ENCODE measurements around the gene HUS1.

DNA sequence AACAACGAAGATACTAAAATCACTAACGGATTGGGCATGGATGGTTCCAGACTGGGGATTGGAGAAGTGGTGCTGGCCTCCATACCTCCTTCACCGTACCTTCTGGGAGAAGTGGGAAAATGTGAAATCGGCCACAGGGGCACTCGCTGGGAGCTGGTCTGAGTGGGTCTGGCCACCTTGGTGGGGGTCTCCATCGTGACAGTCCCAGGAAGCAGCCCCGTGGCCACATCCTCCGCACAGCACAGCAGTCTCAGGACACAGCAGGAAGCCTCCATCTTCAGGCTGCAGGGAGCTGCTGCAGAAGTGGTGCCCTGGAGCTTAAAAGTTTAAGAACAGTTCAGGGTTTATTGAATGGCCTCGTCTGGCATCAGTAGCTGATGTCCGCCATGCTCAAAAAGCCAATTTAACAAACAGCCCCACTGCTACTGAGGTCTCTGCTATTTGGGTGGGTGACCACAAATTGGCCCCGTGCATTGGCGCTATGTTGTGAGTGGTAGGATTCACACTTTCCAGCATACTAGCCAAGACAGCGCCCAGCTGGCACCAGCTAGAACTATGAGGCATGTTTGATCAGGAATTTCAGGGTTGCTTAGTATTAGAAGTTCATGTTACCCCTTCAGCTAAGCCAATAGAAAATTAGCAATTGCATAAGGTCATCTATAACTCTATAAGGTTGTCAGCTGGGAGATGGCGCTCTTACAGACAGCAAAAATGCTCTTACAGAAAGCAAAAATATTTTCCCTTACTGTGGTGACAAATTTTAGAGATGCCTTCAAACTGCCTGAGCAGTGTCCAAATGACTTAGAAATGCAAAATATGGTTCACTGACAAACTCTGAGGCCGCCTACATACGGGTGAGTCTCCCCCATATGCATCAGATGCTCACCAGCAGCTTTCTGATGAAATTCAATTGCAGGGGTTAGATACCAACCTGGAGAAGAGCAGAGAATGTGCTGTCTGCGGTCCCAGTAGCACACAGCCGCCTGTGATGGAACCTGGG is 48.1 kb downstream of the HUS1 start:
- TF ChIP-seq CTCF (tag by site-specific recombination; IDR thresholded peaks at IDR 0.05), result no peak
- no peak for TF ChIP-seq ZBTB11 (tag by site-specific recombination; conservative IDR thresholded peaks at IDR 0.05; ENCODE audit: low read depth)
- TF ChIP-seq ZBTB7A (tag by site-specific recombination; IDR thresholded peaks at IDR 0.05; ENCODE audit: low read depth), result no peak
- no peak for TF ChIP-seq ZNF664 (tag by site-specific recombination; IDR thresholded peaks at IDR 0.05)
- TF ChIP-seq ZNF121 (tag by site-specific recombination; IDR thresholded peaks at IDR 0.05), result no peak
- no peak for TF ChIP-seq ZNF518A (tag by site-specific recombination; conservative IDR thresholded peaks at IDR 0.05; ENCODE audit: low read depth)
- no peak for TF ChIP-seq EGR2 (tag by site-specific recombination; IDR thresholded peaks at IDR 0.05; ENCODE audit: low read depth)
- no peak for TF ChIP-seq ZNF596 (tag by site-specific recombination; IDR thresholded peaks at IDR 0.05)
- no peak for TF ChIP-seq ZNF830 (tag by site-specific recombination; IDR thresholded peaks at IDR 0.05; ENCODE audit: low read depth)
- no peak for TF ChIP-seq BCL11A (tag by site-specific recombination; IDR thresholded peaks at IDR 0.05; ENCODE audit: low read depth)
- TF ChIP-seq ATF2 (tag by site-specific recombination; IDR thresholded peaks at IDR 0.05; ENCODE audit: low read depth), result no peak
- TF ChIP-seq ZNF114 (tag by site-specific recombination; IDR thresholded peaks at IDR 0.05), result no peak
- no peak for TF ChIP-seq ZSCAN23 (tag by site-specific recombination; IDR thresholded peaks at IDR 0.05)
